ENCODE data around the gene KIF4A.
"Not testable (repeated sequence)": the region's sequence is repeated elsewhere in the genome, so short reads cannot be mapped to it uniquely, and the experiment has no call there.

The KIF4A gene

GRCh38 chrX:70289793-70290770 is at the start of gene KIF4A, which contains the start of gene PDZD11:
Gene KIF4A, plus strand, starts transcription at chrX:70290104. Its CDS starts 355 bp downstream, at chrX:70290459.
Gene PDZD11, minus strand, starts transcription at chrX:70289927. Its CDS starts 586 bp downstream, at chrX:70289341.
- DNase-seq (ENCODE audit: low read depth in 2 of 2), result peak; percentile 72 to 74

- DNase-seq (ENCODE audit: low read depth in 2 of 2), result no peak
Observed at GRCh38 chrX:70240751-70241150, 49.2 kb upstream of the KIF4A start.

GRCh38 chrX:70241501-70241900 is 48.4 kb upstream of the KIF4A start:
- DNase-seq (ENCODE audit: low read depth in 2 of 2), result no peak

- not testable (repeated sequence) for DNase-seq (ENCODE audit: low read depth in 2 of 2)
Observed at GRCh38 chrX:70243601-70244000, 46.3 kb upstream of the KIF4A start.

- DNase-seq (ENCODE audit: low read depth in 2 of 2), result no peak
Observed at GRCh38 chrX:70244881-70245280, 45.0 kb upstream of the KIF4A start.

GRCh38 chrX:70247252-70247651 is 42.7 kb upstream of the KIF4A start:
- DNase-seq (ENCODE audit: low read depth in 2 of 2), result no peak

- no peak for DNase-seq (ENCODE audit: low read depth in 2 of 2)
Observed at GRCh38 chrX:70252491-70252890, 37.4 kb upstream of the KIF4A start.

- no peak for DNase-seq (ENCODE audit: low read depth in 2 of 2)
Observed at GRCh38 chrX:70253377-70254062, 36.4 kb upstream of the KIF4A start.

GRCh38 chrX:70254063-70254400 is 35.9 kb upstream of the KIF4A start:
- DNase-seq (ENCODE audit: low read depth in 2 of 2), result no peak

- DNase-seq (ENCODE audit: low read depth in 2 of 2), result no peak
Observed at GRCh38 chrX:70254909-70255308, 35.0 kb upstream of the KIF4A start.

GRCh38 chrX:70255452-70255851 is 34.5 kb upstream of the KIF4A start:
- DNase-seq (ENCODE audit: low read depth in 2 of 2), result no peak

- no peak for DNase-seq (ENCODE audit: low read depth in 2 of 2)
Observed at GRCh38 chrX:70257423-70258288, 32.2 kb upstream of the KIF4A start.

GRCh38 chrX:70260104-70260503 is 29.8 kb upstream of the KIF4A start, which contains the start of gene P2RY4:
Gene P2RY4, minus strand, starts transcription at chrX:70260204. Its CDS starts 580 bp downstream, at chrX:70259624.
- DNase-seq (ENCODE audit: low read depth in 2 of 2), result no peak

- DNase-seq (ENCODE audit: low read depth in 2 of 2), result peak; percentile 7 to 26
Observed at GRCh38 chrX:70262952-70263567, 26.8 kb upstream of the KIF4A start.

GRCh38 chrX:70264784-70265183 is 25.1 kb upstream of the KIF4A start:
- DNase-seq (ENCODE audit: low read depth in 2 of 2), result no peak

GRCh38 chrX:70268034-70268433 is 21.9 kb upstream of the KIF4A start, which contains the start of gene ARR3:
Gene ARR3, plus strand, starts transcription at chrX:70268334. Its CDS starts 1,052 bp downstream, at chrX:70269386.
- DNase-seq (ENCODE audit: low read depth in 2 of 2), result no peak

GRCh38 chrX:70274029-70274428 is 15.9 kb upstream of the KIF4A start:
- not testable (repeated sequence) for DNase-seq (ENCODE audit: low read depth in 2 of 2)

- DNase-seq (ENCODE audit: low read depth in 2 of 2), result no peak
Observed at GRCh38 chrX:70279081-70279480, 10.8 kb upstream of the KIF4A start.

- DNase-seq (ENCODE audit: low read depth in 2 of 2), result no peak
Observed at GRCh38 chrX:70280573-70280972, 9.3 kb upstream of the KIF4A start.

GRCh38 chrX:70281951-70282350 is 8.0 kb upstream of the KIF4A start, which contains the start of gene RAB41:
Gene RAB41, plus strand, starts transcription at chrX:70282172. Its CDS starts 46 bp downstream, at chrX:70282218.
- no peak for DNase-seq (ENCODE audit: low read depth in 2 of 2)
